C4-2B (cell line): ENCODE results near the gene GLCCI1.

Experiments
- ZFX ChIP-seq: fragments of 450-650 bp; IDR thresholded peaks from 2 replicates; pipeline ENCODE4 v1.6.1; 2017
- TF ChIP-seq, protein P1 (sequence below): fragments of 450-650 bp; conservative IDR thresholded peaks from 2 replicates; pipeline ENCODE4 v1.5.1; 2017; ENCODE audit warnings: mild to moderate bottlenecking

GRCh38 chr7:8051373-8051772 lies 82.8 kb downstream of the GLCCI1 start:
- TF ChIP-seq, protein P1, sequence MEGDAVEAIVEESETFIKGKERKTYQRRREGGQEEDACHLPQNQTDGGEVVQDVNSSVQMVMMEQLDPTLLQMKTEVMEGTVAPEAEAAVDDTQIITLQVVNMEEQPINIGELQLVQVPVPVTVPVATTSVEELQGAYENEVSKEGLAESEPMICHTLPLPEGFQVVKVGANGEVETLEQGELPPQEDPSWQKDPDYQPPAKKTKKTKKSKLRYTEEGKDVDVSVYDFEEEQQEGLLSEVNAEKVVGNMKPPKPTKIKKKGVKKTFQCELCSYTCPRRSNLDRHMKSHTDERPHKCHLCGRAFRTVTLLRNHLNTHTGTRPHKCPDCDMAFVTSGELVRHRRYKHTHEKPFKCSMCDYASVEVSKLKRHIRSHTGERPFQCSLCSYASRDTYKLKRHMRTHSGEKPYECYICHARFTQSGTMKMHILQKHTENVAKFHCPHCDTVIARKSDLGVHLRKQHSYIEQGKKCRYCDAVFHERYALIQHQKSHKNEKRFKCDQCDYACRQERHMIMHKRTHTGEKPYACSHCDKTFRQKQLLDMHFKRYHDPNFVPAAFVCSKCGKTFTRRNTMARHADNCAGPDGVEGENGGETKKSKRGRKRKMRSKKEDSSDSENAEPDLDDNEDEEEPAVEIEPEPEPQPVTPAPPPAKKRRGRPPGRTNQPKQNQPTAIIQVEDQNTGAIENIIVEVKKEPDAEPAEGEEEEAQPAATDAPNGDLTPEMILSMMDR, result no peak
- no peak for TF ChIP-seq ZFX
